H1 (cell line): ENCODE results near the gene PTPRD. TPM values are rescaled to one million over a fixed set of nuclear protein-coding genes. Genes with fewer than 3 reads are reported as not detected.

Experiments used
- CTCF ChIA-PET: fragments of 300-600 bp; sonication (Branson Sonifier 250); formaldehyde crosslinking; loops from one replicate; lab custom pipeline; 2021; ENCODE audit not compliant: partially characterized antibody; lab: Charles Lee
- POLR2A ChIA-PET: fragments of 300-600 bp; sonication (Branson Sonifier 250); formaldehyde crosslinking; loops from one replicate; lab custom pipeline; 2021; ENCODE audit warnings: inconsistent platforms; ENCODE audit not compliant: partially characterized antibody; lab: Charles Lee
- DNase-seq, 2 experiments: peaks; one replicate each; pipeline versions ENCODE4 v3.0.0 to v3.0.0-alpha.2; 2010 to 2022; ENCODE audit warnings: low spot score in 2 of 2, low read depth in 1 of 2, mixed read lengths in 1 of 2
- FAIRE-seq: peaks from 2 replicates; lab custom pipeline; 2011; peaks lifted over from hg19 to GRCh38; lab: Jason Lieb, UNC
- H2AFZ ChIP-seq: 2 replicates; pipeline ENCODE4 v1.8.1; 2012; ENCODE audit warnings: low read length, inconsistent platforms
- H2AK5ac ChIP-seq: 2 replicates; pipeline ENCODE4 v1.6.1; 2013; ENCODE audit warnings: low read depth, low read length
- H2BK120ac ChIP-seq: replicated peaks from 2 replicates; pipeline ENCODE3; 2013; ENCODE audit warnings: low read depth, low read length, inconsistent platforms
- H2BK12ac ChIP-seq: 2 replicates; pipeline ENCODE4 v1.6.1; 2013; ENCODE audit warnings: low read depth, low read length
- H2BK15ac ChIP-seq: 2 replicates; pipeline ENCODE4 v1.6.1; 2013; ENCODE audit warnings: low read length
- H2BK20ac ChIP-seq: 2 replicates; pipeline ENCODE4 v1.6.1; 2013; ENCODE audit warnings: low read length
- H2BK5ac ChIP-seq: 2 replicates; pipeline ENCODE4 v1.6.1; 2013; ENCODE audit warnings: low read depth, low read length
- H3K14ac ChIP-seq: 2 replicates; pipeline ENCODE4 v1.6.1; 2013; ENCODE audit warnings: inconsistent platforms; ENCODE audit not compliant: insufficient read length
- H3K18ac ChIP-seq: 2 replicates; pipeline ENCODE4 v1.6.1; 2013; ENCODE audit warnings: low read length; ENCODE audit errors: extremely low read depth
- H3K23ac ChIP-seq: 2 replicates; pipeline ENCODE4 v1.6.1; 2013; ENCODE audit warnings: inconsistent platforms; ENCODE audit not compliant: insufficient read length
- H3K23me2 ChIP-seq: 2 replicates; pipeline ENCODE4 v1.6.1; 2013; ENCODE audit warnings: low read depth, low read length
- H3K27ac ChIP-seq: 2 replicates; pipeline ENCODE4 v1.6.1; 2011; ENCODE audit warnings: low read depth, low read length, inconsistent platforms
- H3K27me3 ChIP-seq, 4 experiments: replicated peaks in 1 of 4; 1 replicate in 1 of 4; 2 replicates in 3 of 4; pipeline versions ENCODE4 v1.6.1 to v1.8.1; 2011 to 2013; ENCODE audit warnings: low read length in 3 of 4, mild to moderate bottlenecking in 3 of 4, inconsistent platforms in 2 of 4, mixed read lengths in 2 of 4, moderate library complexity in 1 of 4; ENCODE audit not compliant: control insufficient read depth in 3 of 4, insufficient read depth in 3 of 4; ENCODE audit errors: extremely low read depth in 1 of 4
- H3K36me3 ChIP-seq, 4 experiments: 2 replicates each; pipeline versions ENCODE4 v1.6.1 to v1.8.1; 2011 to 2013; ENCODE audit warnings: mild to moderate bottlenecking in 4 of 4, low read length in 3 of 4, moderate library complexity in 2 of 4, control low read depth in 1 of 4, inconsistent platforms in 1 of 4; ENCODE audit not compliant: insufficient read depth in 4 of 4, control insufficient read depth in 2 of 4
- H3K4ac ChIP-seq: replicated peaks from 2 replicates; pipeline ENCODE3; 2013; ENCODE audit warnings: low read length, low read depth, mixed read lengths, inconsistent platforms; ENCODE audit not compliant: insufficient read length
- H3K4me1 ChIP-seq, 4 experiments: replicated peaks in 1 of 4; 1 replicate in 1 of 4; 2 replicates in 3 of 4; pipeline versions ENCODE4 v1.6.1 to v1.8.1; 2011 to 2013; ENCODE audit warnings: low read length in 3 of 4, inconsistent platforms in 2 of 4, mixed read lengths in 1 of 4; ENCODE audit not compliant: insufficient read depth in 4 of 4, control insufficient read depth in 3 of 4
- H3K4me2 ChIP-seq, 2 experiments: 2 replicates each; pipeline versions ENCODE4 v1.6.1 to v1.8.1; 2011 to 2013; ENCODE audit warnings: low read depth in 2 of 2, low read length in 2 of 2, control low read depth in 1 of 2, inconsistent platforms in 1 of 2, mild to moderate bottlenecking in 1 of 2; ENCODE audit not compliant: insufficient read depth in 1 of 2
- H3K4me3 ChIP-seq, 4 experiments: fragments of 200-600, 300-600 bp in 1 of 4; sonication (generic), shearing (Covaris generic), sonication (Bioruptor Twin) in 1 of 4; 2 replicates each; pipeline versions ENCODE4 v1.5.1 to v1.8.1; 2011 to 2016; ENCODE audit warnings: low read length in 4 of 4, low read depth in 3 of 4, control low read depth in 2 of 4, inconsistent platforms in 2 of 4, mild to moderate bottlenecking in 2 of 4, mixed read lengths in 1 of 4, moderate library complexity in 1 of 4; ENCODE audit not compliant: insufficient read depth in 2 of 4; ENCODE audit errors: extremely low read depth in 1 of 4
- H3K56ac ChIP-seq: replicated peaks from 2 replicates; pipeline ENCODE3; 2013; ENCODE audit warnings: low read depth, mild to moderate bottlenecking, mixed read lengths, low read length, inconsistent platforms; ENCODE audit not compliant: insufficient read length
- H3K79me1 ChIP-seq: 2 replicates; pipeline ENCODE4 v1.6.1; 2013; ENCODE audit warnings: low read depth, low read length, control low read depth
- H3K79me2 ChIP-seq, 2 experiments: 2 replicates each; pipeline versions ENCODE4 v1.6.1 to v1.8.1; 2012 to 2013; ENCODE audit warnings: low read length in 2 of 2, mild to moderate bottlenecking in 2 of 2, inconsistent platforms in 1 of 2; ENCODE audit not compliant: insufficient read depth in 2 of 2, control insufficient read depth in 1 of 2
- H3K9ac ChIP-seq, 4 experiments: replicated peaks in 1 of 4; 1 replicate in 1 of 4; 2 replicates in 3 of 4; pipeline versions ENCODE4 v1.6.1 to v1.8.1; 2011 to 2013; ENCODE audit warnings: low read depth in 3 of 4, low read length in 3 of 4, control low read depth in 2 of 4, mild to moderate bottlenecking in 2 of 4, moderate library complexity in 2 of 4, inconsistent platforms in 1 of 4; ENCODE audit errors: extremely low read depth in 1 of 4
- H3K9me3 ChIP-seq, 2 experiments: 2 replicates each; pipeline versions ENCODE4 v1.6.1 to v1.8.1; 2012 to 2013; ENCODE audit warnings: mild to moderate bottlenecking in 2 of 2, moderate library complexity in 2 of 2, control low read depth in 1 of 2, inconsistent platforms in 1 of 2, low read depth in 1 of 2, low read length in 1 of 2, mixed read lengths in 1 of 2; ENCODE audit not compliant: insufficient read depth in 2 of 2
- H4K20me1 ChIP-seq, 2 experiments: replicated peaks in 1 of 2; 2 replicates each; pipeline versions ENCODE3 to v1.8.1; 2011 to 2013; ENCODE audit warnings: inconsistent platforms in 2 of 2, low read length in 2 of 2, mild to moderate bottlenecking in 1 of 2; ENCODE audit not compliant: insufficient read depth in 2 of 2, control insufficient read depth in 1 of 2
- H4K5ac ChIP-seq: 2 replicates; pipeline ENCODE4 v1.6.1; 2013; ENCODE audit warnings: low read length, low read depth, mixed read lengths, inconsistent platforms; ENCODE audit not compliant: insufficient read length
- H4K8ac ChIP-seq: 2 replicates; pipeline ENCODE4 v1.8.0; 2013; ENCODE audit warnings: mild to moderate bottlenecking, moderate library complexity, low read length, inconsistent platforms; ENCODE audit not compliant: insufficient read depth; ENCODE audit errors: extremely low read depth
- H4K91ac ChIP-seq: replicated peaks from 2 replicates; pipeline ENCODE3; 2013; ENCODE audit warnings: low read length, mixed read lengths, inconsistent platforms; ENCODE audit not compliant: insufficient read length
- BCL11A ChIP-seq, 2 experiments: IDR thresholded peaks; one replicate each; pipeline ENCODE4 v1.6.1; 2011; ENCODE audit warnings: low read depth in 2 of 2, low read length in 2 of 2, mild to moderate bottlenecking in 2 of 2
- CBX5 ChIP-seq: fragments of 300-800, 300-1000 bp; sonication (generic); IDR thresholded peaks from 2 replicates; pipeline ENCODE4 v1.7.1; 2016; ENCODE audit warnings: antibody characterized with exemption, low read length, low read depth
- EGR1 ChIP-seq: IDR thresholded peaks from 2 replicates; pipeline ENCODE4 v1.6.1; 2011; ENCODE audit warnings: low read depth, low read length, borderline replicate concordance
- GTF2F1 ChIP-seq: IDR thresholded peaks from 2 replicates; pipeline ENCODE4 v1.6.1; 2012; ENCODE audit warnings: low read depth, low read length, improper control_type of control experiment, borderline replicate concordance
- HDAC2 ChIP-seq, 2 experiments: fragments of 300-600 bp in 1 of 2; sonication (generic) in 1 of 2; IDR thresholded peaks; 2 replicates each; pipeline ENCODE4 v1.6.1; 2011 to 2012; ENCODE audit warnings: low read depth in 2 of 2, low read length in 2 of 2, mild to moderate bottlenecking in 2 of 2, moderate library complexity in 2 of 2, borderline replicate concordance in 1 of 2, inconsistent platforms in 1 of 2
- SIN3A ChIP-seq, 2 experiments: IDR thresholded peaks in 1 of 2; conservative IDR thresholded peaks in 1 of 2; 2 replicates each; pipeline ENCODE4 v1.6.1; 2011 to 2012; ENCODE audit warnings: low read length in 2 of 2, improper control_type of control experiment in 1 of 2, low read depth in 1 of 2, mild to moderate bottlenecking in 1 of 2
- SIRT6 ChIP-seq: IDR thresholded peaks from one replicate; pipeline ENCODE4 v1.7.1; 2012; ENCODE audit warnings: low read length, inconsistent platforms
- polyA plus RNA-seq, 7 experiments: library from polyadenylated mRNA; depleted of rRNA in 3 of 7; stranded (reverse) in 5 of 7; unstranded in 2 of 7; fragments of >200 nt in 5 of 7; fragments of 200-250 nt in 2 of 7; gene quantifications; 1 replicate in 5 of 7; 2 replicates in 1 of 7; 4 replicates in 1 of 7; pipeline versions ENCODE4 v1.2.1 to v1.2.3, GENCODE V29; 2011 to 2013; ENCODE audit warnings: missing spikeins in 2 of 7, mixed read lengths in 2 of 7
- total RNA-seq: library from RNA; stranded (reverse); fragmentation: NEBNext Ultra II Directional; extraction: Animal tissue kit (Norgen Biotek cat#: 25700); gene quantifications from 2 replicates; pipeline ENCODE4 v1.2.1, GENCODE V29; 2021
- TF ChIP-seq, protein P1 (sequence below): IDR thresholded peaks from 2 replicates; pipeline ENCODE4 v1.6.1; 2012; ENCODE audit warnings: inconsistent platforms

Gene PTPRD
- total and polyA plus RNA-seq, 2 of the 8 experiments (the other 6 are each of a cell fraction or from before 2014, with no cell fraction given): 17.2 to 77.0 TPM

DNA sequence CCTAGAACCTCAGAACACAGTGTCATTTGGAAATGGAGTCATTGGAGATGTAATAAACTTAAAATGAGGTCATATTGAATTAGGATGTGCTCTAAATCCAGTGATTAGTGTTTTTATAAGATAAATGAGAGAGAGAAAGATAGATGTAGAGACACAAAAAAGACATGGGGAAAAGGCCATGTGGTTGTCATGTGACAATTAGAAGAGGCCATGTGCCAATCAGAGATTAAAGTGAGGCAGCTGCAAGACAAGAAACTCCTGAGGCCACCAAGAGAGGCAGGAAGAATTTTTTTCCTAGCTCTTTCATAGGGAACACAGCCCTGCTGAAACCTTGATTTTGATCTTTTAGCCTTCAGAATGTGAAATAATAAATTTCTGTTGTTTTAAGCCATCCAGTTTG is 1307.2 kb downstream of the PTPRD start:
- Histone ChIP-seq H3K27ac (no peak overlapping the region), H3K4ac (no peak overlapping the region), H2AFZ (no peak overlapping the region), H4K5ac (no peak overlapping the region), H3K9ac (no peak overlapping the region), H4K91ac (no peak overlapping the region), H2BK120ac (no peak overlapping the region), H3K4me3 (no peak overlapping the region), H3K4me2 (no peak overlapping the region), H2BK5ac (no peak overlapping the region), H2BK20ac (no peak overlapping the region), H3K79me2 (no peaks in the 10 kb centered on the region), H3K56ac (no peak overlapping the region), H3K23me2 (no peaks in the 10 kb centered on the region), H3K18ac (no peak overlapping the region), H2AK5ac (no peak overlapping the region), H3K36me3 (no peaks in the 10 kb centered on the region), H3K27me3 (no peaks in the 10 kb centered on the region), H3K79me1 (no peaks in the 10 kb centered on the region), H3K14ac (no peak overlapping the region), H2BK12ac (no peak overlapping the region), H3K4me1 (no peaks in the 10 kb centered on the region), H2BK15ac (no peak overlapping the region), H3K9me3 (no peaks in the 10 kb centered on the region), H3K23ac (no peak overlapping the region), H4K20me1 (no peaks in the 10 kb centered on the region), H4K8ac (no peak overlapping the region)
- DNase-seq (no peak), FAIRE-seq (no peak)
- TF ChIP-seq EGR1 (no peak), SIRT6 (no peak), CBX5 (no peak), BCL11A (IDR thresholded peaks at IDR 0.05; ENCODE audit: low read depth in 2 of 2, low read length in 2 of 2) (no peak), SIN3A (conservative IDR thresholded peaks at IDR 0.05 in 1 of 2, IDR thresholded peaks at IDR 0.05 in 1 of 2; ENCODE audit: low read depth in 1 of 2, low read length in 2 of 2) (no peak), HDAC2 (IDR thresholded peaks at IDR 0.05; ENCODE audit: borderline replicate concordance in 1 of 2, low read depth in 2 of 2, low read length in 2 of 2) (no peak), GTF2F1 (no peak)
- TF ChIP-seq, protein P1, sequence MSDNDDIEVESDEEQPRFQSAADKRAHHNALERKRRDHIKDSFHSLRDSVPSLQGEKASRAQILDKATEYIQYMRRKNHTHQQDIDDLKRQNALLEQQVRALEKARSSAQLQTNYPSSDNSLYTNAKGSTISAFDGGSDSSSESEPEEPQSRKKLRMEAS: no peak
- ChIA-PET CTCF (no interaction called here), POLR2A (interaction anchor here (0.6 kb wide), 1 partner anchor 21 kb away, joined by 3 read pairs; no protein-coding TSS in a partner anchor)
